Stomach (tissue), 9 donors: ENCODE measurements around the gene KDELR1. TPM values are rescaled to one million over a fixed set of nuclear protein-coding genes. Genes with fewer than 3 reads are reported as not detected.
"Not testable (repeated sequence)": the region's sequence is repeated elsewhere in the genome, so short reads cannot be mapped to it uniquely, and the experiment has no call there.

ENCODE experiments used
- DNase-seq, 2 donors: peaks; one replicate each; pipeline versions ENCODE4 v3.0.0 to v3.0.0-alpha.2; 2013 to 2019
- H3K27ac ChIP-seq, 5 donors: fragments of 200-600 bp in 4 of 5; sonication (generic) in 4 of 5; one replicate each; pipeline ENCODE4 v1.5.1; 2013 to 2019; ENCODE audit warnings: mild to moderate bottlenecking in 1 of 5, moderate library complexity in 1 of 5
- H3K27me3 ChIP-seq, 3 donors: fragments of 200-600 bp; sonication (generic); one replicate each; pipeline ENCODE4 v1.5.1; 2017 to 2019; ENCODE audit warnings: mixed run types in 1 of 3
- H3K36me3 ChIP-seq, 4 donors: fragments of 200-600 bp; sonication (generic); 1 replicate in 3 of 4; 2 replicates in 1 of 4; pipeline ENCODE4 v1.5.1; 2016 to 2019
- H3K4me1 ChIP-seq, 4 donors: fragments of 200-600 bp; sonication (generic); one replicate each; pipeline ENCODE4 v1.5.1; 2016 to 2019
- H3K4me3 ChIP-seq, 4 donors: fragments of 200-600 bp; sonication (generic) in 3 of 4; one replicate each; pipeline ENCODE4 v1.5.1; 2016 to 2019; ENCODE audit warnings: mild to moderate bottlenecking in 1 of 4
- H3K9me3 ChIP-seq, 4 donors: fragments of 200-600 bp; sonication (generic); one replicate each; pipeline ENCODE4 v1.5.1; 2016 to 2019
- EP300 ChIP-seq: sonication (generic); formaldehyde crosslinking; IDR thresholded peaks from one replicate; pipeline ENCODE4 v1.6.1; 2017; ENCODE audit warnings: antibody characterized with exemption
- POLR2A ChIP-seq, 4 donors: fragments of 450-650 bp; IDR thresholded peaks; one replicate each; pipeline ENCODE4 v1.6.1; 2016; ENCODE audit warnings: antibody characterized with exemption in 4 of 4, control low read depth in 2 of 4, mild to moderate bottlenecking in 1 of 4, moderate library complexity in 1 of 4
- POLR2AphosphoS5 ChIP-seq, 3 donors: sonication (generic); formaldehyde crosslinking; IDR thresholded peaks; one replicate each; pipeline ENCODE4 v1.6.1; 2016; ENCODE audit warnings: antibody characterized with exemption in 3 of 3
- WGBS, 5 donors: extraction: QIAGEN DNeasy Blood & Tissue Kit in 3 of 5; methylation state at CpG; one replicate each; pipeline versions ENCODE4 v1.1.5 to v1.1.7; 2013 to 2018; 5-methylcytosine and 5-hydroxymethylcytosine counted together
- intact Hi-C: fragments of 100-400 bp; cut with DNase I; formaldehyde crosslinking; loops from one replicate; pipeline ENCODE4 v1.15.1; 2023; ENCODE audit warnings: low total_unique reads
- polyA plus RNA-seq, 3 donors: library from polyadenylated mRNA; stranded (reverse); fragments of 200-250 nt; gene quantifications; one replicate each; pipeline ENCODE4 v1.2.3, GENCODE V29; 2013
- total RNA-seq, 5 donors: library from RNA; depleted of rRNA; stranded (reverse); fragments of >200 nt; gene quantifications; one replicate each; pipeline versions ENCODE4 v1.1.0 to v1.2.3, GENCODE V29; 2014 to 2016
- TF ChIP-seq, protein P1 (sequence below), 7 experiments: fragments of 450-650 bp in 4 of 7; fragments of 200-600 bp in 3 of 7; sonication (generic) in 3 of 7; IDR thresholded peaks; one replicate each; pipeline ENCODE4 v1.5.1; 2016 to 2019; ENCODE audit warnings: antibody characterized with exemption in 7 of 7, control low read depth in 2 of 7, mild to moderate bottlenecking in 1 of 7
- donor health status: healthy with polysubstance abuse.
- donor health status: Bipolar disorder and iron deficiency.
- donor health status: healthy.

Gene KDELR1
- total and polyA plus RNA-seq, 8 donors, result 45.8 to 123 (median 70.9) TPM

DNA sequence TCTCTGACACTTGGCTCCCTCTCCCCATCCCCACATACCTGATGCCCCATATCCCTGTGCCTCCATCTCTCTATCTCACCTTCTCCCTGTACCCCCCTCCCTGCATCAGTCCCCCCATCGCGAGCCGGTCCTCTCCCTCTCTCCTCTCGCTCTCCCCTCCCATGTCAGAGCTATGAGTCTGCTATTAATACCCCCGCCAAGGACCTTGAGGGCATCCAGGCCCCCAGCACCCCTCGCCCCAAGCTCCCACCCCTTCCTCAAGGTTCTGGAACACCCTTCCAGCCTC, 3.8 kb upstream of the KDELR1 start:
- Histone ChIP-seq H3K9me3 (no peaks in the 10 kb centered on the region), H3K4me1 (peaks cover 23 to 49% (median 44%) of the 10 kb centered on the region in 4 donors), H3K27me3 (peaks cover 38 to 73% (median 61%) of the 10 kb centered on the region in 3 donors), H3K27ac (no peak overlapping the region), H3K36me3 (no peaks in the 10 kb centered on the region), H3K4me3 (no peak overlapping the region)
- TF ChIP-seq POLR2A (IDR thresholded peaks at IDR 0.05), result no peak
- no peak for TF ChIP-seq EP300
- TF ChIP-seq, protein P1, sequence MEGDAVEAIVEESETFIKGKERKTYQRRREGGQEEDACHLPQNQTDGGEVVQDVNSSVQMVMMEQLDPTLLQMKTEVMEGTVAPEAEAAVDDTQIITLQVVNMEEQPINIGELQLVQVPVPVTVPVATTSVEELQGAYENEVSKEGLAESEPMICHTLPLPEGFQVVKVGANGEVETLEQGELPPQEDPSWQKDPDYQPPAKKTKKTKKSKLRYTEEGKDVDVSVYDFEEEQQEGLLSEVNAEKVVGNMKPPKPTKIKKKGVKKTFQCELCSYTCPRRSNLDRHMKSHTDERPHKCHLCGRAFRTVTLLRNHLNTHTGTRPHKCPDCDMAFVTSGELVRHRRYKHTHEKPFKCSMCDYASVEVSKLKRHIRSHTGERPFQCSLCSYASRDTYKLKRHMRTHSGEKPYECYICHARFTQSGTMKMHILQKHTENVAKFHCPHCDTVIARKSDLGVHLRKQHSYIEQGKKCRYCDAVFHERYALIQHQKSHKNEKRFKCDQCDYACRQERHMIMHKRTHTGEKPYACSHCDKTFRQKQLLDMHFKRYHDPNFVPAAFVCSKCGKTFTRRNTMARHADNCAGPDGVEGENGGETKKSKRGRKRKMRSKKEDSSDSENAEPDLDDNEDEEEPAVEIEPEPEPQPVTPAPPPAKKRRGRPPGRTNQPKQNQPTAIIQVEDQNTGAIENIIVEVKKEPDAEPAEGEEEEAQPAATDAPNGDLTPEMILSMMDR (IDR thresholded peaks at IDR 0.05), result no peak
- TF ChIP-seq POLR2AphosphoS5 (IDR thresholded peaks at IDR 0.05), result no peak
- intact Hi-C loops, result no loop called here
- no peak for DNase-seq
- 10 to 19% (median 12%) methylated on average over 6 of the region's 6 CpGs for WGBS, 5 donors

DNA sequence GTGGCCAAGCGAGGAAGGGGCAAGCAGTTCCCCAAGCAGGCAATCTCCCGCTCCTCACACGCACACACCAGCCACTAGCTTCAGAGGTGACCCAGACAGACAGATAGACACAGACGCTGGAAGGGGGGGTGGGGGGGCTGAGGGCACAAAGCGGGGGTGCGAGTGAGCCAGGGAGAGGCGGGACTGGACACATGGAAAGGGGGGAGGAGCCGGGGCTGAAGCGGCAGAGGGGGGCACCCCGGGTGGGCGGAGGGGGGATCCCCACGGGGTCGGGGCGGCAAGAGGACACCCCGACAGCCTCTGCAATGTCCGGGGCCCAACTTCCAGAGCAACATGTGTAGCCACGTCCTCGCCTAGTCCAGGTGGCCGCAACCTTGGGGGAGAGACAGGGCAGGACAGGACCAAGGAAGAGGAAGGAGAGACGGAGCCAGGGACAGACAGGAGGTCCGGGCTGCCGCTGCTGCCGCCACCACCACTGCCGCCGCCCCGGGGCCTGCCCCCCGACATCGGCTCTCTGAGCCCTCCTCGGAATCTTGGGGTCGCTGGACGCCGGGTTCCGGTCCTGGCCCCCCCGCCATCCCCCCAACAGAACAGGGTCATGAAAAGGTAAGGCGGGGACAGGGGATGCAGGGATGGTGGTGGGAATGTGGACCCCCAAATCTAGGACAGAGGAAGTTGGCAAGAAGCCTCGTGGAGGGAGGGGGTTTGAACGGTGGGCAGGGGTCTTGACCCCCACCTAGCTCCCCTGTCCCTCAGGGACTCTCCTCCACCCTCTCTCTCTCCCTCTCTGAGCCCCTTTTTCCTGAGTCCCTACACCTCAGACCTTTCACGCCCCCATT, 3.2 kb upstream of the KDELR1 start:
- intact Hi-C loops, result no loop called here
- no peaks in the 10 kb centered on the region for H3K9me3 ChIP-seq
- H3K27ac ChIP-seq, result no peak overlapping the region
- peak in 1 of 2 donors; percentile 37 for DNase-seq
- H3K36me3 ChIP-seq, result peaks cover 0 to under 1% (median under 1%) of the 10 kb centered on the region in 4 donors
- H3K4me1 ChIP-seq, result peaks cover 25 to 55% (median 48%) of the 10 kb centered on the region in 4 donors
- peaks cover 38 to 73% (median 61%) of the 10 kb centered on the region in 3 donors for H3K27me3 ChIP-seq
- peak overlapping the region in 2 of 4 donors; percentile 10 to 22 for H3K4me3 ChIP-seq
- TF ChIP-seq POLR2A (IDR thresholded peaks at IDR 0.05), result no peak
- TF ChIP-seq EP300, result no peak
- 2 to 6% (median 3%) methylated on average over 25 to 38 of the region's 38 CpGs for WGBS, 5 donors

DNA sequence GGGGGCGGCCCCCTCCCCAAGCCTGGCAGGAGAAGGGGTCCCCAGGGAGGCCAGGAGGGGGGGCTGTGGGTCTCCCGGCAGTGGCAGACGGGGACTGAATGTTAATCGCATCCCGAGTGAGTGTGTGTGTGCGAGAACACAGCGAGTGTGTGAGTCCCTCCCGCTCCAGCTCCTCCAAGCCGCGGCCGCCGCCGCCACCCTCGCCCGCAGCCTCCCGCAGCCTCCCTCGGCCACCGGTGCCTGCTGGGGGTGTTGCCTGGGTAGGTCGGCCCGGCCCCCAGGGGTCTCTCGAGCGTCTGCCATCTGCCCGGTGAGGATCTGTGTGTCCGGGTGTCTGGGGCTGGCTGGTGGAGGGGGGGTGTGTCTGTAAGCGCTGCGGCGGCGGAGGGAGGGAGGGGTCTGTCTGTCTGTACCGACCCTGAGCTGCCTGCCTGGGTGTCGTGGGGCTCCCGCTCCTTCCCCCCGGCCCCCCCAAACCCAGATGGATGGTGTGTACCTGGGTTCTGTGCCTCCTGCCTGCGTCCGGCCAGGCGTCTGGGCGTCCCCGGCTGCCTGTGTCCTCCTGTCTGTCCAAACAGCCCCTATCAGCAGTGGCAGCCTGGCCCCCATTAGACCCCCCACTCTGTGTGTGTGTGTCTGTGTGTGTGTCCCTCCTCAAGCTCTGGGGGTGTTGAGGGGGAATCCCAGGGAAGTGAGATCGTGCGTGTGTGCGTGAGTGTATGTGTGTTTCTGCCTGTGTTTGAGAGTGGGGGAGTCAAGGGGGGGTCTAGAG, 2.4 kb upstream of the KDELR1 start, which contains the start of gene GRIN2D:
GRIN2D (plus strand) TSS at position 110 of the 772 bp plus-strand sequence. CDS start 4,725 bp downstream, outside the sequence.
- H3K4me1 ChIP-seq, result peaks cover 25 to 61% (median 49%) of the 10 kb centered on the region in 4 donors
- H3K9me3 ChIP-seq, result no peaks in the 10 kb centered on the region
- peak in 1 of 2 donors; percentile 65 for DNase-seq
- TF ChIP-seq, protein P1 (IDR thresholded peaks at IDR 0.05), result no peak
- peak within 1 kb of the TSS in 2 of 4 donors; percentile 10 to 22 for H3K4me3 ChIP-seq
- H3K27ac ChIP-seq, result no peak within 1 kb of the TSS
- WGBS, 5 donors, result 1 to 3% (median 3%) methylated on average over 7 to 40 of the region's 40 CpGs
- H3K36me3 ChIP-seq, result peaks cover 0 to 9% (median 8%) of the 10 kb centered on the region in 4 donors
- peaks cover 38 to 71% (median 61%) of the 10 kb centered on the region in 3 donors for H3K27me3 ChIP-seq
- intact Hi-C loops, result no loop called here

DNA sequence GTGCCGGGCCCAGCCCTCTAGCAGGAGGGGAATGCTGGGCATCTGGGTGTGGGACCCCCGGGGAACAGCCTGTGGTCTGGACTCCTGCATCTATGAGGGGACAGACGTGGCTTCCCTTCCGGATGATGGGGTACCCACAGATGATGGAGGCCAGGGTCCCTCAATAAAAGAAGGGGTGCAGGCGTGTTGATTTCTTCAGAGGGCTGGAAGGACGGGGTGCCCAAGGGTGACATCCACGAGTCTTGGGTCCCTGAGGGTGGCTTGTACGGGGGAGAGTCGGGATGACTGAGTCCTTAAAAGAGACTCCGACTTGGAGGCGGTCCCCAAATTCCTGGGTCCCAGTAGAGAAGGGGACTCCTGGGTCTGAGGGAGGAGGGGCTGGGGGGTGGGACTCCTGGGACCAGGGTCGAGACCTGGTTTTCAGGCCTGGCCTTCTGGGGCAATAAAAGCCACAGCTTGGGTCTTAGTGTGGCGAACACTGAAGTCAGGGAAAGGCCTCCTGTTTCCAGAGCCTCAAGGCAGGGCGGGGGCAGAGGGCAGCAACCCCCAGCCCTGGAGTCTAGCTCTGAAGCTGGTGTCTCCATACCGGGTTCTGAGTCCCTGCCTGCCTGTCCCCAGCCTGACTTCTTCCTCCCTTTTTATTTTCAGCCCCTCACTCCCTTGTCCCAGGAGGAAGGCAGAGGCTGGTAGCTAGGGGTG, 1.7 kb upstream of the KDELR1 start:
- H3K36me3 ChIP-seq, result peaks cover 4 to 16% (median 15%) of the 10 kb centered on the region in 4 donors
- peak overlapping the region in 1 of 4 donors; percentile 22 for H3K4me3 ChIP-seq
- no peak for TF ChIP-seq POLR2A (IDR thresholded peaks at IDR 0.05)
- no peak for TF ChIP-seq EP300
- TF ChIP-seq POLR2AphosphoS5 (IDR thresholded peaks at IDR 0.05), result no peak
- TF ChIP-seq, protein P1 (IDR thresholded peaks at IDR 0.05), result no peak
- intact Hi-C loops, result no loop called here
- 80 to 84% (median 83%) methylated on average over 11 to 15 of the region's 15 CpGs for WGBS, 5 donors
- peaks cover 38 to 64% (median 59%) of the 10 kb centered on the region in 3 donors for H3K27me3 ChIP-seq
- no peak for DNase-seq
- no peaks in the 10 kb centered on the region for H3K9me3 ChIP-seq
- H3K27ac ChIP-seq, result no peak overlapping the region
- peaks cover 21 to 55% (median 45%) of the 10 kb centered on the region in 4 donors for H3K4me1 ChIP-seq

DNA sequence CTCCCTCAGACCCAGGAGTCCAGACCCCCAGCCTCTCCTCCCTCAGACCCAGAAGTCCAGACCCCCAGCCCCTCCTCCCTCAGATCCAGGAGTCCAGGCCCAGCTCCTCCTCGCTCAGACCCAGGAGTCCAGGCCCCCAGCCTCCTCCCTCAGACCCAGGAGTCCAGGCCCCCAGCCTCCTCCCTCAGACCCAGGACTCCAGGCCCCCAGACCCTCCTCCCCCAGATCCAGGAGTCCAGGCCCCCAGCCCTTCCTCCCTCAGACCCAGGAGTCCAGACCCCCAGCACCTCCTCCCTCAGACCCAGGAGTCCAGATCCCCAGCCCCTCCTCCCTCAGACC, 624 bp upstream of the KDELR1 start:
- WGBS, 5 donors, result 67 to 83% (median 71%) methylated on average over 1 of the region's 1 CpG; no CpG with 5 or more reads in 1 of the 5 donors

More for the DNA sequence above, 624 bp upstream of the KDELR1 start:
- DNase-seq, intact Hi-C loops, H3K9me3 ChIP-seq, H3K4me3 ChIP-seq, H3K27ac ChIP-seq: not testable (repeated sequence)
- Histone ChIP-seq H3K27me3 (peaks cover 36 to 53% (median 49%) of the 10 kb centered on the region in 3 donors), H3K4me1 (peaks cover 19 to 45% (median 40%) of the 10 kb centered on the region in 4 donors), H3K36me3 (peaks cover 14 to 26% (median 25%) of the 10 kb centered on the region in 4 donors)
